Peyer's patch (tissue), 4 donors: ENCODE data around the gene KCNN4.

Experiments
- POLR2A ChIP-seq, 2 donors: fragments of 450-650 bp; IDR thresholded peaks; one replicate each; pipeline ENCODE4 v1.5.1; 2017; ENCODE audit warnings: antibody characterized with exemption in 2 of 2, mild to moderate bottlenecking in 2 of 2, moderate library complexity in 2 of 2
- TF ChIP-seq, protein P1 (sequence below), 6 experiments: fragments of 450-650 bp in 4 of 6; fragments of 200-600 bp in 2 of 6; sonication (generic) in 1 of 6; IDR thresholded peaks; one replicate each; pipeline ENCODE4 v1.5.1; 2017 to 2019; ENCODE audit warnings: antibody characterized with exemption in 6 of 6, mild to moderate bottlenecking in 3 of 6, moderate library complexity in 1 of 6

GRCh38 chr19:43777163-43777695 is 3.5 kb downstream of the KCNN4 start:
- TF ChIP-seq, protein P1, sequence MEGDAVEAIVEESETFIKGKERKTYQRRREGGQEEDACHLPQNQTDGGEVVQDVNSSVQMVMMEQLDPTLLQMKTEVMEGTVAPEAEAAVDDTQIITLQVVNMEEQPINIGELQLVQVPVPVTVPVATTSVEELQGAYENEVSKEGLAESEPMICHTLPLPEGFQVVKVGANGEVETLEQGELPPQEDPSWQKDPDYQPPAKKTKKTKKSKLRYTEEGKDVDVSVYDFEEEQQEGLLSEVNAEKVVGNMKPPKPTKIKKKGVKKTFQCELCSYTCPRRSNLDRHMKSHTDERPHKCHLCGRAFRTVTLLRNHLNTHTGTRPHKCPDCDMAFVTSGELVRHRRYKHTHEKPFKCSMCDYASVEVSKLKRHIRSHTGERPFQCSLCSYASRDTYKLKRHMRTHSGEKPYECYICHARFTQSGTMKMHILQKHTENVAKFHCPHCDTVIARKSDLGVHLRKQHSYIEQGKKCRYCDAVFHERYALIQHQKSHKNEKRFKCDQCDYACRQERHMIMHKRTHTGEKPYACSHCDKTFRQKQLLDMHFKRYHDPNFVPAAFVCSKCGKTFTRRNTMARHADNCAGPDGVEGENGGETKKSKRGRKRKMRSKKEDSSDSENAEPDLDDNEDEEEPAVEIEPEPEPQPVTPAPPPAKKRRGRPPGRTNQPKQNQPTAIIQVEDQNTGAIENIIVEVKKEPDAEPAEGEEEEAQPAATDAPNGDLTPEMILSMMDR (IDR thresholded peaks at IDR 0.05) = no peak
- no peak for TF ChIP-seq POLR2A (IDR thresholded peaks at IDR 0.05)
